Thoracic aorta (tissue), 2 donors: ENCODE data around the gene OSTF1. TPM values are rescaled to one million over a fixed set of nuclear protein-coding genes. Genes with fewer than 3 reads are reported as not detected.

ENCODE experiments used
- ATAC-seq: fragments of 150-250 bp; one replicate; pipeline ENCODE4 v1.8.0; 2017; ENCODE audit warnings: low read depth; ENCODE audit not compliant: insufficient number of reproducible peaks, low FRiP score
- DNase-seq: peaks from one replicate; pipeline ENCODE4 v3.0.0-alpha.2; 2020; ENCODE audit warnings: low spot score
- H3K27ac ChIP-seq, 2 donors: fragments of 200-600 bp; sonication (generic); 1 replicate in 1 of 2; 2 replicates in 1 of 2; pipeline ENCODE4 v1.5.1; 2016; ENCODE audit warnings: mild to moderate bottlenecking in 2 of 2, moderate library complexity in 2 of 2
- H3K27me3 ChIP-seq: fragments of 200-600 bp; sonication (generic); replicated peaks from 2 replicates; pipeline ENCODE4 v1.6.0; 2016; ENCODE audit warnings: mild to moderate bottlenecking; ENCODE audit not compliant: insufficient read depth
- H3K36me3 ChIP-seq: fragments of 200-600 bp; sonication (generic); one replicate; pipeline ENCODE4 v1.5.1; 2016
- H3K4me1 ChIP-seq, 2 donors: fragments of 200-600 bp; sonication (generic); 1 replicate in 1 of 2; 2 replicates in 1 of 2; pipeline versions ENCODE4 v1.5.1 to v1.6.0; 2016; ENCODE audit warnings: low read depth in 2 of 2, mild to moderate bottlenecking in 1 of 2; ENCODE audit not compliant: control insufficient read depth in 1 of 2
- H3K4me3 ChIP-seq: fragments of 200-600 bp; sonication (generic); 2 replicates; pipeline ENCODE4 v1.5.1; 2016; ENCODE audit warnings: mild to moderate bottlenecking
- H3K9me3 ChIP-seq: fragments of 200-600 bp; sonication (generic); 2 replicates; pipeline ENCODE4 v1.5.1; 2016
- total RNA-seq, 2 donors: library from RNA; depleted of rRNA; stranded (reverse); fragments of >200 nt; gene quantifications; one replicate each; pipeline versions ENCODE4 v1.1.0 to v1.2.3, GENCODE V29; 2016
- TF ChIP-seq, protein P1 (sequence below): fragments of 200-600 bp; sonication (generic); IDR thresholded peaks from one replicate; pipeline ENCODE4 v1.5.1; 2019; ENCODE audit warnings: antibody characterized with exemption

The OSTF1 gene
- total RNA-seq, 2 donors from 2014 or later, result 16.8 to 33.9 TPM

DNA sequence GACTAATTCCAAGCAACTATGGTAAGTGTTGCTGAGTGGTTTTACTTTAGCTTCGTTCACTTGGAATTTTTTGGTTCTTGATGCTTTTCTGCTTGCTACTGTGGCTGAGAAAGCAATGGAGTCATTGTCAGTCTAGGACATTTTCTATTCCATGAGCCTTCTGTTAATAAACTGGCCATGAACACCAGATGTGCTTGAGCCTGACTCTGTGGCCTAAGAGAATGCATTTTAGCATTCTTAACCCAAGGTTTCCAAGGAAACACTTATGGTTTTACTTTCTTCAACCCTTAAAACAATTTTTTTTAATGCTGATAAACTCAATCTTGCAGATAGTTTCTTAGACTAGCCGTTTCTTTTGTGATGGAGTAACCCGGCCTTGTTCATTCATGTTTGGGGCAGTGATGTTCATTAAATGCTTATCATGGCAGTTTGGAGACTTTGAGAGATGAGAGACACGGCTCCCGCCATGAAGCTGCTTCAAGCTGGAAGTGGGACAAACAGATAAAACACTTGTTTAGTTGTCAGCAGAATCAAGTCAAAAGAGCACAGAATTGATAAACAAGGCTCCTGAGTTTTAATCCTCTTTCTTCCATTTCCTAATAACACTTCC, 42.4 kb downstream of the OSTF1 start:
- DNase-seq (no peak), ATAC-seq (no peak)
- no peaks in the 10 kb centered on the region for H3K4me1 ChIP-seq
- peaks cover 9% of the 10 kb centered on the region for H3K36me3 ChIP-seq
- H3K27me3 ChIP-seq, result no peaks in the 10 kb centered on the region
- TF ChIP-seq, protein P1, sequence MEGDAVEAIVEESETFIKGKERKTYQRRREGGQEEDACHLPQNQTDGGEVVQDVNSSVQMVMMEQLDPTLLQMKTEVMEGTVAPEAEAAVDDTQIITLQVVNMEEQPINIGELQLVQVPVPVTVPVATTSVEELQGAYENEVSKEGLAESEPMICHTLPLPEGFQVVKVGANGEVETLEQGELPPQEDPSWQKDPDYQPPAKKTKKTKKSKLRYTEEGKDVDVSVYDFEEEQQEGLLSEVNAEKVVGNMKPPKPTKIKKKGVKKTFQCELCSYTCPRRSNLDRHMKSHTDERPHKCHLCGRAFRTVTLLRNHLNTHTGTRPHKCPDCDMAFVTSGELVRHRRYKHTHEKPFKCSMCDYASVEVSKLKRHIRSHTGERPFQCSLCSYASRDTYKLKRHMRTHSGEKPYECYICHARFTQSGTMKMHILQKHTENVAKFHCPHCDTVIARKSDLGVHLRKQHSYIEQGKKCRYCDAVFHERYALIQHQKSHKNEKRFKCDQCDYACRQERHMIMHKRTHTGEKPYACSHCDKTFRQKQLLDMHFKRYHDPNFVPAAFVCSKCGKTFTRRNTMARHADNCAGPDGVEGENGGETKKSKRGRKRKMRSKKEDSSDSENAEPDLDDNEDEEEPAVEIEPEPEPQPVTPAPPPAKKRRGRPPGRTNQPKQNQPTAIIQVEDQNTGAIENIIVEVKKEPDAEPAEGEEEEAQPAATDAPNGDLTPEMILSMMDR, result no peak
- no peaks in the 10 kb centered on the region for H3K9me3 ChIP-seq
- no peak overlapping the region for H3K27ac ChIP-seq
- no peak overlapping the region for H3K4me3 ChIP-seq

DNA sequence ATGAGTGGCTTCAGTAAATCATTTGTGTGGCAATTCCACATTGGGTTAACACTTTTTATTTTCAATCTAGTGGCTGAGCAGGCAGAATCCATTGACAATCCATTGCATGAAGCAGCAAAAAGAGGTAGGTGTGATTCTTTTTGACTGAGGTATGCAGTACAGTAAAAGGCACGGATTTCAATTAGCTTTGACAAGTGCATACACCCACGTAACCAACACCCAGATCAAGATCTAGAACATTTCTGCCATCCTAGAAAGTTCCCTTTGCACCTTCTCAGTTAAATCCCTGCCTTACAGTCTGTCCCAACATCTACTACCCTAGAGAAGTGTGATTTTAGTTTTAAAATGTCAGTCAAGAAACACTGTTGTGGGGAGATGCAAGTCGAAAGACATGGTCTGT, 43.4 kb downstream of the OSTF1 start:
- DNase-seq, result no peak
- TF ChIP-seq, protein P1, result no peak
- no peaks in the 10 kb centered on the region for H3K9me3 ChIP-seq
- H3K27ac ChIP-seq, result no peak overlapping the region
- no peak overlapping the region for H3K4me3 ChIP-seq
- ATAC-seq, result no peak
- no peaks in the 10 kb centered on the region for H3K27me3 ChIP-seq
- peaks cover 16% of the 10 kb centered on the region for H3K36me3 ChIP-seq
- no peaks in the 10 kb centered on the region for H3K4me1 ChIP-seq

DNA sequence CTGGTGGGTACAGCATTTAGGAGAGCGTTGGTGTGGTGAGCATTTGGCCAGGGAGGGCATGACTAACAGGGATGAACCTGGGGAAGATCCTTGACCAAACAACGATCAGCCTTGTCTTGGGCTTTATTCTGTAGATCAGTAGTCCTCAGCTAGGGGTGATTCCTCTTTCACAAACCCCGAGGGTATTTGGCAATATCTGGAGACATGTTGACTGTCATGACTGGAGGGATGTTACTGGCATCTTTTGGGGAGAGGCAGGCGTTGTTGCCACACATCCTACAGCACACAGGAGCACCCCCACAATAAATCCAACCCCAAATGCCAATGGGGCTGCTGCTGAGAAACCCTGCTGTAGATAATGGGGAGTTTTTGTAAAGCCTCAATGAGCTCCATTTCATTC, 43.9 kb downstream of the OSTF1 start:
- DNase-seq (no peak), ATAC-seq (no peak)
- peaks cover 18% of the 10 kb centered on the region for H3K36me3 ChIP-seq
- TF ChIP-seq, protein P1, result no peak
- H3K4me3 ChIP-seq, result no peak overlapping the region
- H3K4me1 ChIP-seq, result no peaks in the 10 kb centered on the region
- H3K27me3 ChIP-seq, result no peaks in the 10 kb centered on the region
- H3K9me3 ChIP-seq, result no peaks in the 10 kb centered on the region
- no peak overlapping the region for H3K27ac ChIP-seq

DNA sequence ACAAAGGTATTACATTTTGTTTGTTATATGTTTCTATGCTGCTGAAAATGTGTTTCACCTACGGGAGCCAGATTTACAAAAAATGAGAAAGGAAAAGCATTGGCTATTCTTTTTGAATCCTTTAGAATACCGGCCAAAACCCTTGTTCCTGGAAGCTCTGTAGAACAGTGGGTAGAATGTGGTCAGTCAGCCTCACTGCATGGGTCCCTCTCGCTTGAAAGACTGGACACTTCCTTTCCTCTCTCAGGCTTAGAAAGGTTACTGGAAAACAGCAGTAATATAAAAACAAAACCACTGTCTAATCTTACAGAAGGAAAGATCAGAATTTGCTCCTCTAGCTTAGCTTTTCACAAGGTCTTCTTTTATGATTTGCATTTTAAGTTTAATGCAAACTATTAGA, 45.1 kb downstream of the OSTF1 start:
- ATAC-seq, result no peak
- H3K9me3 ChIP-seq, result no peaks in the 10 kb centered on the region
- peaks cover 24% of the 10 kb centered on the region for H3K36me3 ChIP-seq
- H3K27me3 ChIP-seq, result no peaks in the 10 kb centered on the region
- H3K4me1 ChIP-seq, result no peaks in the 10 kb centered on the region
- no peak overlapping the region for H3K4me3 ChIP-seq
- TF ChIP-seq, protein P1, result no peak
- DNase-seq, result no peak
- H3K27ac ChIP-seq, result no peak overlapping the region

DNA sequence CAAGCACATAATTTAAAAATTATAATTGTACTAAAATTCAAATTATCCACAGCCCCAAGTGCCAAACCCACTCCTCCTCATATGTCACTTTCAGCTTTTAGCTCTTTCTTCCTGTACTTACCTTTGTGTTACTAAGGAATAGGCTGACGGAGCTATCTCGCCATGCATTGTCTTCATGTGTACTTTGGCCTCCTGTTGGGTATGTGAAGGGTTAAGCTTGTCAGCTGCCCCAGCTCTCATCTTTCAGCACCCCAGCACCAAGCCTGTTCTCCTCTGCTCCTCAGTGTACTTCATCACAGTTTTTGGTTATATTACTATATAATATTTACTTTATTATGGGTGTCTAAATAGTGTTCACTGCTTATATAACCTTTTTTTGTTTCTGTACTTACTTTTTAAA, 46.2 kb downstream of the OSTF1 start:
- Histone ChIP-seq H3K4me3 (no peak overlapping the region), H3K27ac (no peak overlapping the region), H3K36me3 (peaks cover 20% of the 10 kb centered on the region), H3K27me3 (no peaks in the 10 kb centered on the region), H3K9me3 (no peaks in the 10 kb centered on the region), H3K4me1 (no peaks in the 10 kb centered on the region)
- DNase-seq (no peak), ATAC-seq (no peak)
- TF ChIP-seq, protein P1, result no peak
